Peyer's patch (tissue), 4 donors: ENCODE data around the gene SLC66A1.

Experiments
- CTCF ChIP-seq, 6 experiments: fragments of 450-650 bp in 4 of 6; fragments of 200-600 bp in 2 of 6; sonication (generic) in 1 of 6; IDR thresholded peaks; one replicate each; pipeline ENCODE4 v1.5.1; 2017 to 2019; ENCODE audit warnings: antibody characterized with exemption in 6 of 6, mild to moderate bottlenecking in 3 of 6, moderate library complexity in 1 of 6
- POLR2A ChIP-seq, 2 donors: fragments of 450-650 bp; IDR thresholded peaks; one replicate each; pipeline ENCODE4 v1.5.1; 2017; ENCODE audit warnings: antibody characterized with exemption in 2 of 2, mild to moderate bottlenecking in 2 of 2, moderate library complexity in 2 of 2

- TF ChIP-seq CTCF (IDR thresholded peaks at IDR 0.05) (no peak), POLR2A (IDR thresholded peaks at IDR 0.05) (no peak)
Measured at GRCh38 chr1:19294638-19295037, 17.5 kb upstream of the SLC66A1 start.
